ENCODE measurements around the gene ANGPTL4. TPM values are rescaled to one million over a fixed set of nuclear protein-coding genes. Genes with fewer than 3 reads are reported as not detected.

The ANGPTL4 gene
- total and polyA plus RNA-seq, 9 of the 15 experiments (the other 6 are each of a cell fraction or from before 2014, with no cell fraction given) = 0.05 to 0.77 (median 0.22) TPM; not detected in 4

GRCh38 chr19:8355631-8356402, 8.1 kb upstream of the ANGPTL4 start (continued):
- TF ChIP-seq NR2C1 (IDR thresholded peaks at IDR 0.05) (peak; percentile 77), NR2C1 (tag; IDR thresholded peaks at IDR 0.05) (peak; percentile 87), ELF1 (tag; IDR thresholded peaks at IDR 0.05) (no peak), ZNF3 (CRISPR knock-in tag; IDR thresholded peaks at IDR 0.05) (no peak), JUND (IDR thresholded peaks at IDR 0.05; ENCODE audit: borderline replicate concordance, low read depth, low read length) (peak; percentile 95), JUND (tag; IDR thresholded peaks at IDR 0.05; ENCODE audit: borderline replicate concordance, low read depth, low read length) (peak; percentile 93), ARNT (IDR thresholded peaks at IDR 0.05) (0 out of 4 replicates have a peak, but pooled peaks of 1 of the 2 experiments have one; percentile 42), TEAD4 (IDR thresholded peaks at IDR 0.05; ENCODE audit: low read length) (peak; percentile 49; the same call in 1 of the 2 replicates), TEAD4 (CRISPR knock-in tag; IDR thresholded peaks at IDR 0.05; ENCODE audit: borderline replicate concordance) (no peak), EGR1 (conservative IDR thresholded peaks at IDR 0.05) (peak; percentile 83), JUN (IDR thresholded peaks at IDR 0.05; ENCODE audit: borderline replicate concordance, low read depth, low read length) (peak; percentile 92), JUN (CRISPR knock-in tag; IDR thresholded peaks at IDR 0.05; ENCODE audit: borderline replicate concordance) (no peak), NR2C2 (CRISPR knock-in tag; IDR thresholded peaks at IDR 0.05) (no peak), NR2C2 (tag; IDR thresholded peaks at IDR 0.05) (peak; percentile 94), SNRNP70 (optimal IDR thresholded peaks at IDR 0.05; ENCODE audit: low read depth, low read length) (no peak), NCOR1 (IDR thresholded peaks at IDR 0.05) (peak; percentile 60), ATF6 (CRISPR knock-in tag; IDR thresholded peaks at IDR 0.05) (no peak), DEAF1 (CRISPR knock-in tag; IDR thresholded peaks at IDR 0.05) (no peak), TRIM28 (IDR thresholded peaks at IDR 0.05) (no peak), SMARCA4 (IDR thresholded peaks at IDR 0.05) (peak; percentile 79; the same call in 1 of the 2 replicates), MCM3 (IDR thresholded peaks at IDR 0.05) (no peak), NBN (IDR thresholded peaks at IDR 0.05; ENCODE audit: low read depth) (peak; percentile 58; the same call in 1 of the 2 replicates), ZKSCAN1 (IDR thresholded peaks at IDR 0.05; ENCODE audit: low read depth, low read length) (peak; percentile 70; the same call in 1 of the 2 replicates)
- TF ChIP-seq, protein P1, sequence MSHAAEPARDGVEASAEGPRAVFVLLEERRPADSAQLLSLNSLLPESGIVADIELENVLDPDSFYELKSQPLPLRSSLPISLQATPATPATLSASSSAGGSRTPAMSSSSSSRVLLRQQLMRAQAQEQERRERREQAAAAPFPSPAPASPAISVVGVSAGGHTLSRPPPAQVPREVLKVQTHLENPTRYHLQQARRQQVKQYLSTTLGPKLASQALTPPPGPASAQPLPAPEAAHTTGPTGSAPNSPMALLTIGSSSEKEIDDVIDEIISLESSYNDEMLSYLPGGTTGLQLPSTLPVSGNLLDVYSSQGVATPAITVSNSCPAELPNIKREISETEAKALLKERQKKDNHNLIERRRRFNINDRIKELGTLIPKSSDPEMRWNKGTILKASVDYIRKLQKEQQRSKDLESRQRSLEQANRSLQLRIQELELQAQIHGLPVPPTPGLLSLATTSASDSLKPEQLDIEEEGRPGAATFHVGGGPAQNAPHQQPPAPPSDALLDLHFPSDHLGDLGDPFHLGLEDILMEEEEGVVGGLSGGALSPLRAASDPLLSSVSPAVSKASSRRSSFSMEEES (CRISPR knock-in tag; IDR thresholded peaks at IDR 0.05) = no peak
- TF ChIP-seq, protein P2, sequence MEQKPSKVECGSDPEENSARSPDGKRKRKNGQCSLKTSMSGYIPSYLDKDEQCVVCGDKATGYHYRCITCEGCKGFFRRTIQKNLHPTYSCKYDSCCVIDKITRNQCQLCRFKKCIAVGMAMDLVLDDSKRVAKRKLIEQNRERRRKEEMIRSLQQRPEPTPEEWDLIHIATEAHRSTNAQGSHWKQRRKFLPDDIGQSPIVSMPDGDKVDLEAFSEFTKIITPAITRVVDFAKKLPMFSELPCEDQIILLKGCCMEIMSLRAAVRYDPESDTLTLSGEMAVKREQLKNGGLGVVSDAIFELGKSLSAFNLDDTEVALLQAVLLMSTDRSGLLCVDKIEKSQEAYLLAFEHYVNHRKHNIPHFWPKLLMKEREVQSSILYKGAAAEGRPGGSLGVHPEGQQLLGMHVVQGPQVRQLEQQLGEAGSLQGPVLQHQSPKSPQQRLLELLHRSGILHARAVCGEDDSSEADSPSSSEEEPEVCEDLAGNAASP (IDR thresholded peaks at IDR 0.05) = no peak
